ENCODE data around the gene CDK14.

GRCh38 chr7:90897961-90898469 lies 301.9 kb downstream of the CDK14 start:
- TF ChIP-seq POLR2A (IDR thresholded peaks at IDR 0.05; ENCODE audit: control extremely low read depth in 1 of 2, low read depth in 2 of 2, low read length in 2 of 2) = no peak
- no peak for TF ChIP-seq CTCF (IDR thresholded peaks at IDR 0.05; ENCODE audit: control extremely low read depth in 1 of 3, insufficient read depth in 1 of 3, low read depth in 1 of 3, low read length in 3 of 3)
- TF ChIP-seq MAX (IDR thresholded peaks at IDR 0.05) = no peak
- TF ChIP-seq RAD21 (IDR thresholded peaks at IDR 0.05 in 1 of 2, conservative IDR thresholded peaks at IDR 0.05 in 1 of 2; ENCODE audit: low read depth in 2 of 2, low read length in 2 of 2) = no peak
- no peak for TF ChIP-seq JUN (IDR thresholded peaks at IDR 0.05; ENCODE audit: low read depth, low read length)
- TF ChIP-seq CBX8 (IDR thresholded peaks at IDR 0.05; ENCODE audit: borderline replicate concordance, low read depth, low read length) = no peak
- TF ChIP-seq TEAD4 (IDR thresholded peaks at IDR 0.05; ENCODE audit: low read depth, low read length) = no peak
- no peak for TF ChIP-seq YY1 (IDR thresholded peaks at IDR 0.05; ENCODE audit: low read depth, low read length)
